ENCODE measurements around the gene HOXD1.

The HOXD1 gene

GRCh38 chr2:176174824-176175708 lies 13.4 kb upstream of the HOXD1 start:
- H3K4me3 ChIP-seq (ENCODE audit: low read length): no peak overlapping the region
- H3K27ac ChIP-seq (ENCODE audit: low read depth, low read length): no peak overlapping the region
- no peak overlapping the region for H3K4me2 ChIP-seq (ENCODE audit: low read length)
- no peaks in the 10 kb centered on the region for H3K9me2 ChIP-seq (replicated peaks; ENCODE audit: control insufficient read depth, low read length)
- H3K36me3 ChIP-seq (ENCODE audit: control insufficient read depth, low read length): no peaks in the 10 kb centered on the region
- H3F3A ChIP-seq (ENCODE audit: control insufficient read depth, insufficient read depth): no peaks in the 10 kb centered on the region
- H3K27me3 ChIP-seq (ENCODE audit: control insufficient read depth, low read length): peaks cover 62% of the 10 kb centered on the region
- H3K4me1 ChIP-seq (ENCODE audit: control insufficient read depth, low read length): no peaks in the 10 kb centered on the region
- no peaks in the 10 kb centered on the region for H3K9me3 ChIP-seq (ENCODE audit: control insufficient read depth, insufficient read depth, low read length)
- no peaks in the 10 kb centered on the region for H3K79me2 ChIP-seq (ENCODE audit: control insufficient read depth, low read length)
- no peak for TF ChIP-seq EZH2phosphoT487 (IDR thresholded peaks at IDR 0.05; ENCODE audit: borderline replicate concordance, low read length)
- TF ChIP-seq CTCF (IDR thresholded peaks at IDR 0.05; ENCODE audit: low read depth, low read length, poor library complexity, severe bottlenecking): no peak
- no peaks in the 10 kb centered on the region for H4K20me1 ChIP-seq (ENCODE audit: control insufficient read depth, insufficient read depth, low read depth, low read length)

- H3K79me2 ChIP-seq (ENCODE audit: control insufficient read depth, low read length): no peaks in the 10 kb centered on the region
- no peak overlapping the region for H3K27ac ChIP-seq (ENCODE audit: low read depth, low read length)
- no peaks in the 10 kb centered on the region for H3K4me1 ChIP-seq (ENCODE audit: control insufficient read depth, low read length)
- no peak overlapping the region for H3K4me3 ChIP-seq (ENCODE audit: low read length)
- H3K4me2 ChIP-seq (ENCODE audit: low read length): no peak overlapping the region
- no peaks in the 10 kb centered on the region for H3F3A ChIP-seq (ENCODE audit: control insufficient read depth, insufficient read depth)
- no peaks in the 10 kb centered on the region for H3K9me3 ChIP-seq (ENCODE audit: control insufficient read depth, insufficient read depth, low read length)
- H3K9me2 ChIP-seq (replicated peaks; ENCODE audit: control insufficient read depth, low read length): no peaks in the 10 kb centered on the region
- H3K36me3 ChIP-seq (ENCODE audit: control insufficient read depth, low read length): no peaks in the 10 kb centered on the region
- TF ChIP-seq CTCF (IDR thresholded peaks at IDR 0.05; ENCODE audit: low read depth, low read length, poor library complexity, severe bottlenecking) (no peak), EZH2phosphoT487 (IDR thresholded peaks at IDR 0.05; ENCODE audit: borderline replicate concordance, low read length) (no peak)
- no peaks in the 10 kb centered on the region for H4K20me1 ChIP-seq (ENCODE audit: control insufficient read depth, insufficient read depth, low read depth, low read length)
- H3K27me3 ChIP-seq (ENCODE audit: control insufficient read depth, low read length): peaks cover 67% of the 10 kb centered on the region
These were observed 12.5 kb upstream of the HOXD1 start for GRCh38 chr2:176175709-176176607.

GRCh38 chr2:176177580-176178037 lies 10.9 kb upstream of the HOXD1 start:
- Histone ChIP-seq H3K9me3 (ENCODE audit: control insufficient read depth, insufficient read depth, low read length) (no peaks in the 10 kb centered on the region), H4K20me1 (ENCODE audit: control insufficient read depth, insufficient read depth, low read depth, low read length) (no peaks in the 10 kb centered on the region), H3K27me3 (ENCODE audit: control insufficient read depth, low read length) (peaks cover 67% of the 10 kb centered on the region), H3K9me2 (replicated peaks; ENCODE audit: control insufficient read depth, low read length) (no peaks in the 10 kb centered on the region), H3F3A (ENCODE audit: control insufficient read depth, insufficient read depth) (no peaks in the 10 kb centered on the region), H3K4me3 (ENCODE audit: low read length) (no peak overlapping the region), H3K36me3 (ENCODE audit: control insufficient read depth, low read length) (no peaks in the 10 kb centered on the region), H3K4me1 (ENCODE audit: control insufficient read depth, low read length) (no peaks in the 10 kb centered on the region), H3K27ac (ENCODE audit: low read depth, low read length) (no peak overlapping the region), H3K79me2 (ENCODE audit: control insufficient read depth, low read length) (no peaks in the 10 kb centered on the region), H3K4me2 (ENCODE audit: low read length) (no peak overlapping the region)
- TF ChIP-seq EZH2phosphoT487 (IDR thresholded peaks at IDR 0.05; ENCODE audit: borderline replicate concordance, low read length) (no peak), CTCF (IDR thresholded peaks at IDR 0.05; ENCODE audit: low read depth, low read length, poor library complexity, severe bottlenecking) (no peak)
